HG03442 (cell line): Measurements from ENCODE around the gene TRAF1.

Experiments used
- ATAC-seq: cut with Tn5 transposase; IDR thresholded peaks from one replicate; pipeline ENCODE4 v1.9.1; 2021; ENCODE audit warnings: mild to moderate bottlenecking, moderate library complexity; ENCODE audit not compliant: unreplicated experiment

Gene TRAF1

GRCh38 chr9:120941046-120941770 is 14.6 kb upstream of the TRAF1 start:
- no peak for ATAC-seq

- no peak for ATAC-seq
These were observed 14.0 kb upstream of the TRAF1 start for GRCh38 chr9:120940573-120940972.

DNA sequence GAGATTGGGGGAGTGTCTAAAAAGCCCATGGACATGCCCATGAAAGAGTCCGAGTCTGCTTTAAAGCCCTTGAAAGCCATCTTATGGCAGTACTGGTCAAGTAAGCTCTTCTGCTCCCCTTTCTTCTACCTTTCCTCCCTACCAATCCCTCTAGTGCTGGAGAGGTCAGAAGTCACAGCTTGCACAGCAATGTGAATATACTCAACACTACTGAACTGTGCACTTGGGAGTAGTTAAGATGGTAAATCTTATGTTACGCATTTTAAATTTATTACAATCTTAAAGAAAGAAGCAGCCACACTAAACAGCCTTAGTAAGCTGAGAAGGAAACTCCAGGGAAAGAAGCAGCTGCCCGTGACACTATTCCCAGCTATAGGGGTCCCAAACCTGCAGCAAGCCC is 12.3 kb upstream of the TRAF1 start:
- no peak for ATAC-seq

DNA sequence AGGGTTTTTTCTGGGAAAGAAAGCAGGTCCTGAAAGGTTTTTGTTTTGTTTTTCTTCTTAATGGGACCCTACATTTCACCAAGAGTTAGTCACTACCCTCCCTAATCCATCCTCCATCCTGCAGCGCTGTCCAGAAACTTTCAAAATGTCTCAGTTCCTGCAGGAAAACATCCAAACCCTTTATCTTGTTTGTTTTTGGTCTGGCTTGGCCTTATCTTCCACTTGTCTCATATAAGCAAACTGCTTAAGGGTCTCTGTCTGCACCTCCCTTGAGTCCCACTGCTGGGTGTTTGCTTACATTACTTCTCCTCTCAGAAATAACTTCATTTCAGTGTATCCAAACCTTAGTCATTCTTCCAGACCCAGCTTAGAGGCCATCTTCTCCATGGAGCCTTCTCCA is 11.0 kb upstream of the TRAF1 start:
- no peak for ATAC-seq

GRCh38 chr9:120937127-120937526 is 10.5 kb upstream of the TRAF1 start:
- no peak for ATAC-seq

DNA sequence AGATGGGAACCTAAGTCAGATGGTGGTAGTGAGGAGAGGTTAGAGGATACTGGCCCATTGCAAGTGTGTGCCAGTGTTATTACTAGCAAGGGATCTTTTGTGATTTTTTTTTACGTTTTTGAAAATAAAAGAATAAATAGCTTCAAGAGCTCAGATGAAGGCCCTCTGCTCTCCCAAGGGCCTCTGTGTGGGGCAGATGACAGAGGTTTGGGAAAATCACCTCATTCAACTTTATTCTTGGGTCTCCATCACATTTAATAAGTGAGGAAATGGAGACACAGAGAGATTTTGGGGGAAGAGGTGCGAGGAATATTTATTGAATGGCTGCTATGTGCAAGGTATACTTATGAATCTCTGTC is 10.1 kb upstream of the TRAF1 start:
- ATAC-seq: no peak

GRCh38 chr9:120936011-120936763 is 9.6 kb upstream of the TRAF1 start:
- peak; percentile 39 for ATAC-seq

GRCh38 chr9:120935383-120935857 is 8.8 kb upstream of the TRAF1 start:
- ATAC-seq: no peak

DNA sequence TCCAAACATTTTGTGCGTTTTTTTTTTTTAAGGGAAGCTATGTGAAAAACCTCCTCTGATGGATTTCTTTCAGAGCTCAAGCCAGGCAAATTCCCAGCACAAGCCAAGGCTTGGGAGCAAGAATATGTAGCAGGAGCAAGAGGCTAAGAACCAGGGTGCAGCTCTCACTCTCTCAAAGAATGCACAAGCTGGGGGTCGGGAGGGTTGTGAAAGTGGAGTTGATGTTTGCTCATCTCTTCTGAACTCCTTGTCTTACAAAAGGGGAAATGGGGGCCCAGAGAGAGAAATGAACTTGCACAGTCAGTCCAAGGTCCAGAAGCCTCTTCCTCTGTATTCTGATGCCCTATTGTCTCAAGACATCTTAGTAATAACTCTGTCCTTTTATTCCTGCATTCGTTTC is 7.7 kb upstream of the TRAF1 start:
- ATAC-seq: no peak

DNA sequence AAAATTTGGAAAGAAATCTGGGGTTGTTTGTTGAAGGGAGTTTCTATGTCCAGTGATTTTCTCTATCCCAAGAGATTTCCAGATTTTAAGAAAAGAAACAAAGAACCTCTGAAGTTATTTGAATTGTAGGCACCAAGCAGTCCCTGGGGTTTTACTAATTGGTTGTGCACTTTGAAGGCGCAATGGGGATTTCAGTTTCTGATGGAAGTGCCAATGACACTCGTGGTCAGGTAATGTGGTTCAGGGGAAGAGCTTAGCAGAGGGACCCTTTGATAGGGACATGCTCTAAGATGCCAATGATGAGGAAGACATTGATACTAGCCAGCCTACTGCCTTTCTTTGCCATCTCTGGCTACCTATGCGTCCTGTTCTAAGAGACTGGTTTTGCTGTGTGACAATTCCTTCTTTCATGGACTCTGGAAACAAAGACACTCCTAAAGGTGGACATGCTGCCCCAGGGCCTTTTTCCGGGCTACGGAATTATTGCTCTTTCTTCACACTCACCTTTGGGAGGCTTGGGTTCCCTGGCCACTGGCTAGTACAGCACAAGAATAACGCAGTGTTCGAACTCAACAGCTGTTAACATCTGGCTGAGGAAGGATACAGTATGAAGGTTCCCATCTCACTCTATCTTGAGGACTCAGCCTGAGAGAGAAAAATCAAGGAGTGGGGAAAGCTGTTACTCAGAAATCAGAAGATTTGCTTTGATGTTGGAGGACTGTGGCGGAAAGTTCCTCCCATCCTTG is 6.9 kb upstream of the TRAF1 start:
- no peak for ATAC-seq

DNA sequence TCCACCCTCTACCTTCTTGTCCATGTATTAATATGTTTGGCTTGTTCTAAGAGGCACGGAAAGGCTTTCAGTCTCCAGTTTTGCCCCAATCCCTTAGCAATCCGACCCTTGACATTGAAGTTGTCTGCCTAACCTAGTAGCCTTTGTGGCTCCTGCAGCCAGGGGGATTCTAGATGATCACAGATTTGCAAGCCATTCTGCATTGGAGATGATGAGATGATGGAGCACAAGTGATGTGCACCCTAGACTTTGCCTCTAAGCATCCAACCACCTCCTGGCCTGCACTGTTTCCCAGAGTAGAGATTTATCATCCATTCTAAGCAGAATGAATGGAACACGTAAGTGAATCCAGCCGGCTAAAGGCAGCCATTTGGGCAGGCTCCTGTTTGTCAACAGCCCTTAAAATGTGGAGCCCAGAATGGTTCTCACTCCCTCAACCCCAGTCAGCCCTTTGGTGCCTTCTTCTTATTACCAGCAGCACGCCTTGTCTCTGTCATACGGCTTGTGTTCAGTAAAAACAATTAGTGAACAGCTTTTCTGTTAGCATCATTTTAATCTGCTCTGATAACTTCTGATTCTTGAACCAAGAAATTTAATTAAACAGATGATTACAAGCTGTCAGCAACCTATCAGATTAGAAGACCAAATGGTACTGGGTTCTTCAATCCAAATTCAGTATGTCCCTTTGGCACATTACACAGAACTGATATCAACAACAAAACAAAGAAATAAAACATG is 5.7 kb upstream of the TRAF1 start:
- ATAC-seq: no peak

GRCh38 chr9:120931231-120932085 is 4.9 kb upstream of the TRAF1 start:
- peak; percentile 45 for ATAC-seq

- no peak for ATAC-seq
These were observed 2.7 kb upstream of the TRAF1 start for GRCh38 chr9:120929229-120929791.

DNA sequence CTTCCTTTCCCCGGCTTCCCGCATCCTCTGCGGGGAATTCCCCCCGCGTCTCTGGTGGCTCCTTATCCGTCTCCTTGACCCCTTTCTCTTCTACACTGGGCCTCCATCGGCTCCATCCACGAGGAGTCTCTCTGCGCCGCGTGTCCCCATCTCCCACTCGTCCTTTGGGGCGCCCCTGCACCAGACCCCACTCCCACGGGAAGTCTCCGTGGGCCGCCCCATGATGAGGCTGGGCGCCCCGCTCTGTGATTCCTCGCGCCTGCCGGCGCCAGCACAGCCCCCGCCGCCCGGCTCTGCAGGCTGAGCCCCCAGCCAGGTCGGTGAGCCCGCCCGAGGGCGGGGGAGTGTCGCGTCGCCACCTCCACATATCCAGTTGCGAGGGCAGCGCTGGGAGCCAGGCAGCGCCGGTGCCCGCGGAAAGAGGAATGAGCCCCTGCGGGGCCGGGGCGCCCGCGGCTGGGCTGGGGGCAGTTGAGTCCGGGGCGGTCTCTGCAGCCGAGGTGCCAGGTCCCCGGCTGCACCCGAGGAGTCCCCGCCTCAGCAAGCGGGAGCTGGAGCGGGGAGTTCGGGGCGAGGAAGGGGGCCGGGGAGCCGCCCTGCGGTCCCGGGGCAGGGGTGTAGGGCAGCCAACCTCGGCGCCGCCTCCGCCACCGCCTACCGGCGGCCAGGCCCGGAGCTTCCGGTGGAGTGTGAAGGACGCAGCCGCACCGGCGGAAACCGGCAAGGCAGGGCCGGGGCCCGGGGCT is 2.1 kb upstream of the TRAF1 start:
- ATAC-seq: no peak

DNA sequence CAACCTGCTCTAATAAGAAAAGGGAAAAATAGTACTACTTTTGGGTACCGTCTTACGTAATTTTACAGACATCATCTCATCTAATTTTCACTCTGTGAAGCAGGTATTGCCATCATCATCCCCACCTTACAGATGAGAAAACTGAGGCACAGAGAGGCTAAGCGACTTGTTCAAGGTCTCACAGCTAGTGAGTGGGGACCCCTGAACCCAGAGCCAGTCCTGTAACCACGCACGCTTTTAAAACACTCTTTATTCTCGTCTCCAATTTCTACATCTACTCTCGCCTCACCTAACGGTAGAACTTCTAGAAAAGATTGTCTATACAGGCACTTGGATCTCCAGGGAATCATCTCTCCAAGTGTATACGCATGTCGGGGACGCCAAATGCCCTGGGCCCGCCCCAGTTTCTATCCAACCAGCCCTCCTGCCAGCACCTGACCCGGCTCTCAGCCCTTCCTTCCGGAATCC is 1.5 kb upstream of the TRAF1 start:
- ATAC-seq: no peak

GRCh38 chr9:120927269-120928014 is 846 bp upstream of the TRAF1 start:
- no peak for ATAC-seq

GRCh38 chr9:120925535-120926396 is 830 bp downstream of the TRAF1 start:
- peak; percentile 44 for ATAC-seq
